NCI-H2227 (cell line): ENCODE results near the gene ANKS1B.

Source experiments
- DNase-seq: peaks from one replicate; lab custom pipeline; 2025; ENCODE audit not compliant: unreplicated experiment; lab: John Stamatoyannopoulos, UW

Gene ANKS1B

DNA sequence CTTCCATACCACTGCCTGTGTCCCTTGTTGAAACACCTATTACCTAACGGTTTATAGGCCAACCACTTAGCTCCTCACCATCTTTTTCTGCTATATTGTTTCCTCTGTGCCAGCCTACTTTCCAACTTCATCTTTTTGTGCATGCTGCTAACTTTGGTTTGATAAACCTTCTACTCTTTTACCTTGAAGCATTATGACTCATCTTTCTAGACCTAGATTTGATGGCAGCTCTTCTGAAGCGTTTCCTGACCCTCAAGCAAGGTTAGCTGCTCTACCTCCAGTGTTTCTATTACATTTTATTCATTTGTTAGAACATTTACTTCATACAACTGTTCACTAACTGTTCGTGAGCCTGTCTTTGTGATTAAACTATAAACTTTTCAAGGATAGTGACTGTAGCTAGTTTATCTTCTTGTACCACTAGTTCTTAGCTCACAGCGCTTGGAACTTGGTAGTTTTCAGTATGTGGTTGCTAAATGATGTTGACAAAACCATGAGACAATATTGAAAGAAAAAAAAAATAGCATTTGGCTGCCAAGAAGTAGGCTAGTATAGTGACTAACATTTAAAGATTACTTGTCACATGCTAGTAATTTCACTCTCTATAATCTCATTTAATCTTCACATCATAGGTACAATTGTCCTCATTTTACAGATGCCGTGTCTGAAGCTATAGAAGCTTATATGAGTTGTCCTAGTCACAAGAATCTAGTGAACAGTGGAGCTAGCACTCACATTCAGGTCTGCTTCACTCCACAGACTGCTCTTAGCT is 1260.2 kb downstream of the ANKS1B start:
- no peak for DNase-seq

GRCh38 chr12:98721204-98721702 is 1263.5 kb downstream of the ANKS1B start:
- no peak for DNase-seq

DNA sequence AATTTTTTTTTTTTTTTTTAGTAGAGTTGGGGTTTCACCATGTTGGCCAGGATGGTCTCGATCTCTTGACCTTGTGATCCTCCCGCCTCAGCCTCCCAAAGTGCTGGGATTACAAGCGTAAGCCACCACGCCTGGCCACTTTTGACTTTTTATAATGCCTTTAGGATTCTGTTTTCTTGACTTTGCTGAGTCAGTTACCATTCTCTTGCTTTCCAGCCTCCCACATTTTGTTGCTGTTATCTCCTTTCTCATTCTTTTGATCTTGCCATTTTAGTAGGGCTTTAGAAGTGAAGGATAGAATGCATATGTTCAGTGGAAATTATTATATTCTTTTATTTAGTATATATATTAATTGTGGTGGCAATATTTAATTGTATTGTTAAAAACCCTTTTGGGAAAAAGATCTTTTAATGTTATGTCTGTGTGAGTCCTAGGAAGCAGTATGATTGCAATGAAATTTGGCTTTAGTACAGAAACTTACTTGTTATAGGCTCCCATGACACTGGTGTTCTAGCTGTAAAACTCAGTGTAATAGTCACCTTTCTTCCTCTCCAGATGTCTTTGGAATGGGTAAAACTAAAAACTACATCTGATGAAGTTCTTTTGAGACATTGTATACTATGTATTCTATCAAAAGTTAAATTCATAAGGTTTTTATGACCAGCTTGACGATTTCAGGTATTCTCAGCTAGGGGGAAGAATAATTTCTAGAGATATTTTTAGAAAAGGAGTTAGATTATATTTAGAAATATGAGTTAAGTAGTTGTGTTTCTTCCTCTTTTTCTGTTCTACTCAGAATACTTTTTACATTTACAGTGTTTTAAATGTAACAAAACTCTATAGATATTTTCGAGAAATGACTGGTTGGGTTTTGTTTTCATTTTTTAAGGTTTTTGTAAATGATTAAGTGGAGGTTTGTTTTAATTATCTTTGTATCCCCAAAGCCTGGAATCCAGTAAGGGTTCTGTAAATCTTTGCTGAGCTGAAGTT is 1264.9 kb downstream of the ANKS1B start:
- DNase-seq, result no peak

DNA sequence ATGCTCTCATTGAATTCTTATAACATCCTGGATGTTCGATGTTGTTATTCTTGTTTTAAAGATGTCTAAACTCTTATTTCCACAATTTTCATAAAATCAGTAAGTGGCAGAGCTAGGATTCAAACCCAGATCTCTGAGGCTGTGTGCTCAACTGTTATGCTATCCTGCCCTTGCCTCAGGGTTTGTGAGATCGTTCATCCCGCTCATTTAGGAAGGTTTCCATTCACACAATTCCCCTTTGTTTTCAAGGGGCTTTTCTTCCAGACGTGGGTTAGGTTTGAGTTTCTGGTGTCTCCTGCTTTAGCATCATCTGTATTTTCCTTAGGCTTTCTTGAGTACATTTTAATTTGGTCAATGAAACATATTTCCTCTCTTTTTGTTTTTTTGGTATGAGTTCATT is 1270.3 kb downstream of the ANKS1B start:
- DNase-seq, result no peak

DNA sequence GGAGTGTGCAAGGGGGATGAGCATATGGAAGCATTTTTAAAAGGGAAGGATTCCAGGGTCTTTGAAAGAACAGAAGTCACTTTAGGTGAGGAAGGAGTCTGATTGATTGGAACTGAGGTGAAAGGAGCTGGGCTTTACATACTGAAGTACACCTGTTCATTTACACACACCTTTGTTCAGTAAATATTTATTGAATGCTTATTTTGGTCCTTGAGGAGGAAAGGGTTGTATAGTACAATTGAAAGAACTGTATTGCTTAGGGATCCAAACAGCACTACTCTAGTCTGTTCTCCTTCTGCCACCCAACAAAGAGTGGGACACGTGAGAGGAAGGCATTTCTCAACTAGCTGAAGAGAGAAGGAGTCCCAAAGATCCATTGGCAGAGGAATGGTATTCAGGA is 1275.7 kb downstream of the ANKS1B start:
- DNase-seq, result no peak

GRCh38 chr12:98701166-98701565 is 1283.6 kb downstream of the ANKS1B start:
- DNase-seq, result no peak

DNA sequence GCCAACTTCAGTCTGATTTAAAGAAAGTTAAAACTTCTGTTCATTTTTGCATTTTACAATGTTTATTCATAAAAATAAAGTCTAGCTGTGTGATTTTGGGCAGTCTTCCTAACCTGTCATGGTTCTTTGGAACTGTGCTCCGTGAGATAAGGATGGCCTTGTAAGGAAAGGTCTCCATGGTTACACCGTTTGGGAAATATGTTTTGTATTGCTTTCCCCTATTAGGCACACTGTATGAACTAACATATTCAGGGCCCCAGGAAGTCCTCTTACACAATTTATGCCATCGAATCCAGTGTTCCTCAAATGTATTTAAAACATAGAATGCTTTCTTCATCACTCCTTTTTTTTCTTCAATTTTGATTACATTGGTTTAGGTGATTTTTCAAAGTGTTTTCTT is 1285.2 kb downstream of the ANKS1B start:
- DNase-seq, result no peak

- peak; percentile 32 for DNase-seq
These were observed 1285.9 kb downstream of the ANKS1B start for GRCh38 chr12:98698603-98699463.

DNA sequence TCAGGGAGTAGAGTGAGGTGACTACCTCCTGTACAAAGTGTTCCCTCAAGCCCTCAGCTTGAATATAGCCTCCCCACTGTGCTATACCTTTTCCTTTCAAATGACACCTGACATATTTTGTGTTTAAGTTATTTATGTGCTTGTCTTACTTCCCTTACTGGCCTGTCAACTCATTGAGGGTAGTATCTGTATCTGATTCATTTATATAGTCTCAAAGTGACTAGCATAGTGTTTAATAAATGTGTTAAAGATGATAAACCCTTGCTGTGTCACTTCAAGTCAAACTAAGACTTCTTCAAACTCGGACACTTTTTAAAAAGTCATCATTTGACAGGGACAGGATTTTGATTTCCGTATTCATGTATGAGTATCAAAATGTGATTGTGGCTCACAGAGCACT is 1287.5 kb downstream of the ANKS1B start:
- DNase-seq, result no peak

DNA sequence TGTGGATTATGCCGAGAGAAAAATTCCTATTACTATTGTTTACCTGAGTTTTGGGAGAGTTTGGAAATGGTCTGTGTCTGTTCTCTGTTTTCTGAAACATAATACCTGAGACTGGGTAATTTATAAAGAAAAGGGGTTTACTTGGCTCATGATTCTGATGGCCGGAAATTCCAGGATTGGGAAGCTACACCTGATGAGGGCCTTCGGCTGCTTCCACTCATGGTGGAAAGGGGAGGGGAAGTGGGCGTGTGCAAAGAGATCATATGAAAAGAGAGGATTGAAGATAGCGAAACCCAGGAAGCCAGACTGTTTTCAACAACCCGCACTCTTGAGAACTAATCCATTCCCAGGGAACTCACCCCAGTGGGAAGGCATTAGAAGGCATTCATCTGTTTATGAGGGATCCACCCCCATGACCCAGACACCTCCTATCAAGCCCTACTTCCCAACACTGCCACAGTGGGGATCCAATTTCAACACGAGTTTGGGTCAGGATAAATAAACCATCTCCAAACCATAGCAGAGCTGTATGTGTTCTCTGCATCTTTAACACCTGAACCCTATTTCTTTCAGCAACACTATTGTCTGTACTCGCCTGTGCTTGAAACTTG is 1288.6 kb downstream of the ANKS1B start:
- peak; percentile 74 for DNase-seq

DNA sequence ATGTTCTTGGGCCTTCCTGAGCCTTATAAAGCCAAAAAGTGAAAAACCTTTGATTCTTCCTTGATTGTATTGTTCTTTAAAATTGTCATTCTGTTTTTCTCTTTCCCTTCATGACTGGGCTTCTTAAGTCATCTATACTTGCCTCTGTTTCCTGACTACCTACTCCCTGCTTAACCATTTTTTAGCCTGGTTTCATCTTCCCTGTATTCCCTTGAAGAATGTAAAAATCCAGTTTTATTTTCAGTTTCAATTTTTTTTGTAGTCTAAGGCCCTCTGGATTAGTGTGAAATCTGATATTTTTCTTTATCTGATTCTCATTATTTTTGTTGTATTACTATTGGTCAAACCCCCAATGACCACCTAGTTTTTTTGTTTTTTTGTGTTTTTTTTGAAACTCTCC is 1293.4 kb downstream of the ANKS1B start:
- DNase-seq, result no peak

DNA sequence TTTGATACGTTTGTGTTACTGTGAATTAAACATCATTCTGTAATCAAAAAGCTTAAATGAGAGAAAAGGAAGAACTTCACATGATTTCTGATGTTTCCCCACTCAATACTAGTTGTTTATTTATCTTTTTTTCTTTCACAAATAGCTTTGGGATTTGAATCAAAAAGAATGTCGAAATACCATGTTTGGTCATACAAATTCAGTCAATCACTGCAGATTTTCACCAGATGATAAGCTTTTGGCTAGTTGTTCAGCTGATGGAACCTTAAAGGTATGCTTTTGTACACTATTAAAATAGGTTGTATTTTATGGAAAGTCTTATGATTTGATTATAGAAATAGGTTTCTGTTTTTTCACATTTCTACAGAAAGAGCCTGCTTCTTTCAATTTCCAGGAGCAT is 1298.1 kb downstream of the ANKS1B start:
- DNase-seq, result no peak
